ENCODE data around the gene ZC3H7B.

DNA sequence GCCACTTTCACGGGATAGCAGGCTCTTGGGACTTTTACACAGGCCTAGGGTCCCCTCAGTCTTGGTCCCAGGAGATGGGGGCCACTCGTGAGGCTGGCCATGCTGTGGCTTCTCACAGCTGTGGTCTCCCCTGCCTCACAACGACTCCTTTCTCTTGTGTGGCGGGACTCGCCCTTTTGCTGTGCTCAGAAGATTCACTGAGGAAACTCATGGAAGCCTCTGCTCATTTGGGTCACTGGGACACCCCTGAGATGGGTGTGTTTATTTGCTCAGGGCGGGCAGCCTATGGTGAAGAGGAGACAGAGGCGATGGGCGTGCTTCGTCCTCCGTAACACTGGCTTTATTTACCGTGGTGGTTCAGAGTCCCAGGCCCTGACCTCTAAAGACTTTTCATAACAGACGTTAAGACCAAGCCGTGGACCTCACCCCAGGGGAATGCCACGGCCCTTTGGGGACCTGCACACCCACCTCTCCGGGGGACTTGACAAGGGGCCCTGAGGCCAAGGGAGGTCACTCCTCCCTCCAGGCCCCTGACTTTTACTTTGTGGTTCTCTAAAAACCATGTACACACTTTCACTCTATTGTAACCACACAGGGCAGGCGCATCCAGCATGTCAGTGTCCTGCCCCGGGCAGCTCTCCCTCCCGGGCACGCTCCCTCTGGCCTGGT, 96.0 kb downstream of the ZC3H7B start:
- TF ChIP-seq, protein P1, sequence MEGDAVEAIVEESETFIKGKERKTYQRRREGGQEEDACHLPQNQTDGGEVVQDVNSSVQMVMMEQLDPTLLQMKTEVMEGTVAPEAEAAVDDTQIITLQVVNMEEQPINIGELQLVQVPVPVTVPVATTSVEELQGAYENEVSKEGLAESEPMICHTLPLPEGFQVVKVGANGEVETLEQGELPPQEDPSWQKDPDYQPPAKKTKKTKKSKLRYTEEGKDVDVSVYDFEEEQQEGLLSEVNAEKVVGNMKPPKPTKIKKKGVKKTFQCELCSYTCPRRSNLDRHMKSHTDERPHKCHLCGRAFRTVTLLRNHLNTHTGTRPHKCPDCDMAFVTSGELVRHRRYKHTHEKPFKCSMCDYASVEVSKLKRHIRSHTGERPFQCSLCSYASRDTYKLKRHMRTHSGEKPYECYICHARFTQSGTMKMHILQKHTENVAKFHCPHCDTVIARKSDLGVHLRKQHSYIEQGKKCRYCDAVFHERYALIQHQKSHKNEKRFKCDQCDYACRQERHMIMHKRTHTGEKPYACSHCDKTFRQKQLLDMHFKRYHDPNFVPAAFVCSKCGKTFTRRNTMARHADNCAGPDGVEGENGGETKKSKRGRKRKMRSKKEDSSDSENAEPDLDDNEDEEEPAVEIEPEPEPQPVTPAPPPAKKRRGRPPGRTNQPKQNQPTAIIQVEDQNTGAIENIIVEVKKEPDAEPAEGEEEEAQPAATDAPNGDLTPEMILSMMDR (optimal IDR thresholded peaks at IDR 0.05 in 1 of 3, IDR thresholded peaks at IDR 0.05 in 1 of 3, conservative IDR thresholded peaks at IDR 0.05 in 1 of 3; ENCODE audit: extremely low read depth in 1 of 3, insufficient read depth in 2 of 3, low read length in 3 of 3): no peak
- TF ChIP-seq EZH2 (IDR thresholded peaks at IDR 0.05; ENCODE audit: low read length): no peak

Measured in keratinocyte (primary cell).